ENCODE results near the gene UBE2K. TPM values are rescaled to one million over a fixed set of nuclear protein-coding genes. Genes with fewer than 3 reads are reported as not detected.
"Not testable (repeated sequence)": the region's sequence is repeated elsewhere in the genome, so short reads cannot be mapped to it uniquely, and the experiment has no call there.

UBE2K gene, protein sequence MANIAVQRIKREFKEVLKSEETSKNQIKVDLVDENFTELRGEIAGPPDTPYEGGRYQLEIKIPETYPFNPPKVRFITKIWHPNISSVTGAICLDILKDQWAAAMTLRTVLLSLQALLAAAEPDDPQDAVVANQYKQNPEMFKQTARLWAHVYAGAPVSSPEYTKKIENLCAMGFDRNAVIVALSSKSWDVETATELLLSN
- 10 to 100 TPM; 82.0 to 89.0 (median 86.7) TPM for total RNA-seq
- long read RNA-seq, donor 1, full-length matches to known transcripts = 22 of 25 reads
- long read RNA-seq, donor 1, partial matches to known transcripts = 0 of 25 reads
- long read RNA-seq, donor 1, other reads (novel, unspliced or antisense) = 3 of 25 reads
- long read RNA-seq, donor 2, full-length matches to known transcripts = 29 of 44 reads
- long read RNA-seq, donor 2, partial matches to known transcripts = 9 of 44 reads
- long read RNA-seq, donor 2, other reads (novel, unspliced or antisense) = 6 of 44 reads

DNA sequence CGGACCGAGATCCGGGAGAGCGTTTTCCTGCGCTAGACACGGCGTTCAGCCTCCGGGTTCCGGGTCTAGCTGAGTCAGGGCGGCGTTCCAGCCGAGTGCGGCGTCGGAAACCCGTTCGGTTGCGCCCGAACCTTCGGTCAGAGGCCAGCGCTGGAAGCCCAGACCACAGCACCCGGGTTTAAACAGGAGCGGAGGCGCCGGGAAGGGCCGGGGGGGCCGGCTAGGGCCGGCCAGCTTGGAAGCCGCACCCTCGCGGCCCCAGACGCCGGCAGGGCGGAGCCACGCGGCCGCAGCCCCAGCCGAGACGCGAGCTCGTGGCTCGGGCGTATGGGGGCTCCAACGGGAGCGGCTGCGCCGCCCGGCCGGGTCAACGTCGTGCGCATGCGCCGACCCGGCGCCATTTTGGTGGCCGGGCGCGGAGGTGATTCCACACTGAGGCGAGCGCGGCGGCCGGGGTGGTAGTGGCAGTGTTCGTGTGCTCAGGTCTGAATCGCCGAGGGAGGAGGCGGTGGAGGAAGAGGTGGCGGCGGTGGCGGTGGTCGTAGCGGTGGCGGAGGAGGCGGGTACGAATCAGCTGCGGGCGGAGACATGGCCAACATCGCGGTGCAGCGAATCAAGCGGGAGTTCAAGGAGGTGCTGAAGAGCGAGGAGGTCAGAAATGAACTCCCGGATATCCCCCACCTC, at the start of gene UBE2K:
Gene UBE2K (plus strand): TSS at position 397 of the 684 bp plus-strand sequence. CDS start 192 bp downstream, at position 589.
- Histone ChIP-seq H3K4me3 (peak within 1 kb of the TSS; percentile 83), H3K36me3 (ENCODE audit: low read depth) (no peaks in the 10 kb centered on the region), H3K9me3 (no peaks in the 10 kb centered on the region), H3K4me1 (ENCODE audit: low read depth) (peaks cover 16% of the 10 kb centered on the region)
- intact Hi-C loops (cut with DNase I, micrococcal nuclease) = loop anchor here in 1 of 2 donors (10.0 kb wide), 1 partner anchor 277 kb away; the partner anchor contains the start of gene PDS5A
- ATAC-seq (peak; percentile 97), DNase-seq (peak; percentile 87 to 94 (median 93))
- TF ChIP-seq, protein P1, sequence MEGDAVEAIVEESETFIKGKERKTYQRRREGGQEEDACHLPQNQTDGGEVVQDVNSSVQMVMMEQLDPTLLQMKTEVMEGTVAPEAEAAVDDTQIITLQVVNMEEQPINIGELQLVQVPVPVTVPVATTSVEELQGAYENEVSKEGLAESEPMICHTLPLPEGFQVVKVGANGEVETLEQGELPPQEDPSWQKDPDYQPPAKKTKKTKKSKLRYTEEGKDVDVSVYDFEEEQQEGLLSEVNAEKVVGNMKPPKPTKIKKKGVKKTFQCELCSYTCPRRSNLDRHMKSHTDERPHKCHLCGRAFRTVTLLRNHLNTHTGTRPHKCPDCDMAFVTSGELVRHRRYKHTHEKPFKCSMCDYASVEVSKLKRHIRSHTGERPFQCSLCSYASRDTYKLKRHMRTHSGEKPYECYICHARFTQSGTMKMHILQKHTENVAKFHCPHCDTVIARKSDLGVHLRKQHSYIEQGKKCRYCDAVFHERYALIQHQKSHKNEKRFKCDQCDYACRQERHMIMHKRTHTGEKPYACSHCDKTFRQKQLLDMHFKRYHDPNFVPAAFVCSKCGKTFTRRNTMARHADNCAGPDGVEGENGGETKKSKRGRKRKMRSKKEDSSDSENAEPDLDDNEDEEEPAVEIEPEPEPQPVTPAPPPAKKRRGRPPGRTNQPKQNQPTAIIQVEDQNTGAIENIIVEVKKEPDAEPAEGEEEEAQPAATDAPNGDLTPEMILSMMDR (IDR thresholded peaks at IDR 0.05) = no peak

GRCh38 chr4:39648213-39648612, 49.7 kb upstream of the UBE2K start:
- H3K4me1 ChIP-seq (ENCODE audit: low read depth) = no peaks in the 10 kb centered on the region
- no peak overlapping the region for H3K4me3 ChIP-seq
- H3K9me3 ChIP-seq = no peaks in the 10 kb centered on the region
- TF ChIP-seq, protein P1 (IDR thresholded peaks at IDR 0.05) = no peak
- intact Hi-C loops (cut with DNase I, micrococcal nuclease) = no loop called here
- H3K36me3 ChIP-seq (ENCODE audit: low read depth) = no peaks in the 10 kb centered on the region
- ATAC-seq = no peak
- DNase-seq = no peak

DNA sequence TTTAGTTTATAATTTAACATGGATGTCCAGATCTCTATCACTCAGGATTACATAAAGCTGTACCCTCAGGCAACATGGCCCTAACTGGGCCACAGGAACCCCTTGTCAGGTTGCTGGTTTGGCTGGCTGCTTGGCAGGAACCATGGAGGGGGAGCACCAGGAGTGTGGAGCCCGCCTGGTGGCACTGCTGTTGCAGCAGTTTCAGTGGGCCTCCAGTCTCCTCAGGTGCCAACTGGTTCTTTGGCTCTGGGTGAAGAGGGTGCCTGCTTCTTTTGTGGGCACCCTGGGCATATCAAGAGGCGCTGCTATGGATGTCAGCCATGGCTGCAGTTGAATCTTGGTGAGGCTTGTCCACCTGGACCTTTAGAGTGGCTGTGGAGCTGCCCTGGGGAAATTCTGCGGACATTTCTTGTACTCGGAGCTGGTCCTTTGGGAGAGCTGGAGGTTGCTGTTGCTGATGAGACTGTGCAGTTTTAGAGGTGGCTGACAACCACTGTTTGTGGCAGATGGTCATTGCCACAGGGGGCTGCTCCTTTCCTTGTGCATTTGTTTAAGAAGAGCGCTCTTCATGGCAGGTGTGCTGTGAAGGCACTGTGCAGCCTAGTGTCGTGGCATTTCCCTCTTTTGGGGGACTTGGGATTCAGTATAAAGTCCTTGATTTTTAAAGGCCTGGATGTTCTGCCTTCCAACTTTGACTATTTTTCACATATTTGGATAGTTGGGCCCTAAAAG, 48.9 kb upstream of the UBE2K start:
- intact Hi-C loops (cut with DNase I, micrococcal nuclease) = no loop called here
- Histone ChIP-seq H3K4me1 (ENCODE audit: low read depth) (no peaks in the 10 kb centered on the region), H3K9me3 (no peaks in the 10 kb centered on the region), H3K36me3 (ENCODE audit: low read depth) (no peaks in the 10 kb centered on the region), H3K4me3 (no peak overlapping the region)
- TF ChIP-seq, protein P1 (IDR thresholded peaks at IDR 0.05) = no peak
- ATAC-seq = no peak
- no peak for DNase-seq

- TF ChIP-seq, protein P1 (IDR thresholded peaks at IDR 0.05) = no peak
- intact Hi-C loops (cut with DNase I, micrococcal nuclease) = no loop called here
- no peaks in the 10 kb centered on the region for H3K9me3 ChIP-seq
- H3K4me3 ChIP-seq = no peak overlapping the region
- H3K4me1 ChIP-seq (ENCODE audit: low read depth) = no peaks in the 10 kb centered on the region
- DNase-seq = no peak
- H3K36me3 ChIP-seq (ENCODE audit: low read depth) = no peaks in the 10 kb centered on the region
- no peak for ATAC-seq
These were observed 48.2 kb upstream of the UBE2K start for GRCh38 chr4:39649639-39650265.

DNA sequence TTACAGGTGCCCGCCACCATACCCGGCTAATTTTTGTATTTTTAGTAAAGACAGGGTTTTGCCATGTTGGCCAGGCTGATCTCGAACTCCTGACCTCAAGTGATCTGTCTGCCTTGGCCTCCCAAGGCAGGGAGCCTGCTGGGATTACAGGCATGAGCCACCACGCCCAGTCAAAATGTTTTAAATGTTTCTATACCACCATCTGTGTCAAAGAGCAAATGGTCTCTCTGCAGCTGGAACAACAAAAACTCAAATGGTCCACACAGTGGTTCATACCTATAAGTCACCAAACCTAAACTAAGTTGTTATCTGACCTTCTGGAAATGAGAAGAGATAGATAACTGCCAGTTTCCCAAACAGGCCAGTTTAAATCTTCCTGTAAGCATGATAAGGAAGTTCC, 46.4 kb upstream of the UBE2K start:
- H3K36me3 ChIP-seq (ENCODE audit: low read depth); H3K4me3 ChIP-seq; H3K9me3 ChIP-seq; ATAC-seq; intact Hi-C loops (cut with DNase I, micrococcal nuclease); H3K4me1 ChIP-seq (ENCODE audit: low read depth); DNase-seq: not testable (repeated sequence)

Measured in mucosa of descending colon (tissue), 3 donors.